Uterus (tissue), 2 donors: ENCODE data around the gene SBNO1.

Experiments used
- POLR2A ChIP-seq, 2 donors: fragments of 450-650 bp; IDR thresholded peaks; one replicate each; pipeline ENCODE4 v1.6.1; 2016; ENCODE audit warnings: antibody characterized with exemption in 2 of 2, mild to moderate bottlenecking in 1 of 2, moderate library complexity in 1 of 2
- TF ChIP-seq, protein P1 (sequence below), 4 experiments: fragments of 200-600 bp in 2 of 4; fragments of 450-650 bp in 2 of 4; sonication (generic) in 2 of 4; IDR thresholded peaks; one replicate each; pipeline ENCODE4 v1.5.1; 2016 to 2019; ENCODE audit warnings: antibody characterized with exemption in 4 of 4, mild to moderate bottlenecking in 2 of 4, moderate library complexity in 1 of 4

DNA sequence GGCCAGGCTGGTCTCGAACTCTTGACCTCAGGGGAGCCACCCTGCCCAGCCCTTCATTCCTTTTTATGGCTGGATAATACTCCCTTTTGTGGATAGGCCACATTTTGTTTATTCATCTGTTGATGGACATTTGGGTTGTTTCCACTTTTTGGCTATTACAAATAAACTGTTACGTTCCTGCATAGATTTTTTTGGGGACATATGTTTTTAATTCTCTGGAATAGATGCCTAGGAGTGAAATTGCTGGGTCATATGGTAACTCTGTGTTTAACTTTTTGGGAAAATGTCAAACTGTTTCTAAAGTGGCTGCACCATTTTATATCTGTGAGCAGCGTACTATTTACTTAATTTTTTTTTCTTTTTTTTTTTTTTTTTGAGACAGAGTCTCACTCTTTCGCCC is 29.1 kb upstream of the SBNO1 start:
- TF ChIP-seq, protein P1, sequence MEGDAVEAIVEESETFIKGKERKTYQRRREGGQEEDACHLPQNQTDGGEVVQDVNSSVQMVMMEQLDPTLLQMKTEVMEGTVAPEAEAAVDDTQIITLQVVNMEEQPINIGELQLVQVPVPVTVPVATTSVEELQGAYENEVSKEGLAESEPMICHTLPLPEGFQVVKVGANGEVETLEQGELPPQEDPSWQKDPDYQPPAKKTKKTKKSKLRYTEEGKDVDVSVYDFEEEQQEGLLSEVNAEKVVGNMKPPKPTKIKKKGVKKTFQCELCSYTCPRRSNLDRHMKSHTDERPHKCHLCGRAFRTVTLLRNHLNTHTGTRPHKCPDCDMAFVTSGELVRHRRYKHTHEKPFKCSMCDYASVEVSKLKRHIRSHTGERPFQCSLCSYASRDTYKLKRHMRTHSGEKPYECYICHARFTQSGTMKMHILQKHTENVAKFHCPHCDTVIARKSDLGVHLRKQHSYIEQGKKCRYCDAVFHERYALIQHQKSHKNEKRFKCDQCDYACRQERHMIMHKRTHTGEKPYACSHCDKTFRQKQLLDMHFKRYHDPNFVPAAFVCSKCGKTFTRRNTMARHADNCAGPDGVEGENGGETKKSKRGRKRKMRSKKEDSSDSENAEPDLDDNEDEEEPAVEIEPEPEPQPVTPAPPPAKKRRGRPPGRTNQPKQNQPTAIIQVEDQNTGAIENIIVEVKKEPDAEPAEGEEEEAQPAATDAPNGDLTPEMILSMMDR (IDR thresholded peaks at IDR 0.05), result no peak
- TF ChIP-seq POLR2A (IDR thresholded peaks at IDR 0.05), result no peak
